Loucy (cell line): ENCODE results near the gene RAB38.

Experiments
- H2AFZ ChIP-seq: fragments of 200-600 bp; sonication (generic); 2 replicates; pipeline ENCODE4 v1.6.0; 2016; ENCODE audit warnings: antibody characterized with exemption, mild to moderate bottlenecking, low read length, moderate library complexity
- H3F3A ChIP-seq: fragments of 200-600 bp; 2 replicates; pipeline ENCODE4 v1.6.0; 2016; ENCODE audit warnings: antibody characterized with exemption, low read depth, mild to moderate bottlenecking
- H3K27me3 ChIP-seq: fragments of 200-600 bp; sonication (generic); 2 replicates; pipeline ENCODE4 v1.6.1; 2014; ENCODE audit warnings: low read length, mild to moderate bottlenecking; ENCODE audit not compliant: insufficient read depth, poor library complexity, severe bottlenecking
- H3K36me3 ChIP-seq: fragments of 200-600 bp; sonication (generic); 2 replicates; pipeline ENCODE4 v1.6.1; 2016; ENCODE audit warnings: low read length; ENCODE audit not compliant: insufficient read depth
- H3K4me1 ChIP-seq: fragments of 200-600 bp; sonication (generic); 2 replicates; pipeline ENCODE4 v1.5.1; 2014; ENCODE audit warnings: low read length, mild to moderate bottlenecking; ENCODE audit not compliant: insufficient read depth, poor library complexity, severe bottlenecking
- H3K4me2 ChIP-seq: fragments of 200-600 bp; sonication (generic); 2 replicates; pipeline ENCODE4 v1.6.0; 2014; ENCODE audit warnings: antibody characterized with exemption, low read length, low read depth, mild to moderate bottlenecking; ENCODE audit not compliant: poor library complexity, severe bottlenecking
- H3K4me3 ChIP-seq: fragments of 200-600 bp; sonication (generic); 2 replicates; pipeline ENCODE4 v1.5.1; 2014; ENCODE audit warnings: low read length, mild to moderate bottlenecking, mixed read lengths; ENCODE audit not compliant: poor library complexity, severe bottlenecking
- H3K79me2 ChIP-seq: fragments of 200-600 bp; sonication (generic); 2 replicates; pipeline ENCODE4 v1.6.1; 2014; ENCODE audit warnings: low read length; ENCODE audit not compliant: insufficient read depth
- H3K9ac ChIP-seq: fragments of 200-600 bp; sonication (generic); 2 replicates; pipeline ENCODE4 v1.6.0; 2014; ENCODE audit warnings: mild to moderate bottlenecking, low read depth, low read length, moderate library complexity; ENCODE audit not compliant: poor library complexity, severe bottlenecking
- H3K9me2 ChIP-seq: fragments of 200-600 bp; sonication (generic); replicated peaks from 2 replicates; pipeline ENCODE4 v1.6.1; 2016; ENCODE audit warnings: low read depth, low read length, mixed read lengths
- H3K9me3 ChIP-seq: fragments of 200-600 bp; sonication (generic); 2 replicates; pipeline ENCODE4 v1.6.1; 2014; ENCODE audit warnings: mild to moderate bottlenecking, antibody characterized with exemption, low read length, low read depth; ENCODE audit not compliant: insufficient read depth
- H4K20me1 ChIP-seq: fragments of 200-600 bp; sonication (generic); 2 replicates; pipeline ENCODE4 v1.6.0; 2014; ENCODE audit warnings: antibody characterized with exemption, low read length, mild to moderate bottlenecking; ENCODE audit not compliant: insufficient read depth, poor library complexity, severe bottlenecking
- CTCF ChIP-seq: fragments of 200-600 bp; sonication (generic); conservative IDR thresholded peaks from 2 replicates; pipeline ENCODE4 v1.5.1; 2014; ENCODE audit warnings: mild to moderate bottlenecking, antibody characterized with exemption, low read length
- EZH2phosphoT487 ChIP-seq: fragments of 200-600 bp; IDR thresholded peaks from 2 replicates; pipeline ENCODE4 v1.6.1; 2018; ENCODE audit warnings: antibody characterized with exemption, mild to moderate bottlenecking, moderate library complexity, borderline replicate concordance

The RAB38 gene

GRCh38 chr11:88175569-88176075, 379 bp upstream of the RAB38 start:
- Histone ChIP-seq H3K4me2 (no peak overlapping the region), H3K4me3 (no peak overlapping the region), H3K27me3 (no peaks in the 10 kb centered on the region), H3K9me2 (no peaks in the 10 kb centered on the region), H4K20me1 (no peaks in the 10 kb centered on the region), H3F3A (no peaks in the 10 kb centered on the region), H3K79me2 (no peaks in the 10 kb centered on the region), H3K9ac (no peak overlapping the region), H3K36me3 (no peaks in the 10 kb centered on the region), H3K9me3 (no peaks in the 10 kb centered on the region), H2AFZ (no peak overlapping the region), H3K4me1 (no peaks in the 10 kb centered on the region)
- no peak for TF ChIP-seq CTCF
- no peak for TF ChIP-seq EZH2phosphoT487

- no peaks in the 10 kb centered on the region for H3K4me1 ChIP-seq
- H3K9me3 ChIP-seq: no peaks in the 10 kb centered on the region
- no peak overlapping the region for H3K4me3 ChIP-seq
- no peak overlapping the region for H3K4me2 ChIP-seq
- TF ChIP-seq EZH2phosphoT487 (no peak), CTCF (no peak)
- H3K36me3 ChIP-seq: no peaks in the 10 kb centered on the region
- no peak overlapping the region for H2AFZ ChIP-seq
- no peaks in the 10 kb centered on the region for H3F3A ChIP-seq
- no peaks in the 10 kb centered on the region for H3K79me2 ChIP-seq
- H4K20me1 ChIP-seq: no peaks in the 10 kb centered on the region
- H3K9me2 ChIP-seq: no peaks in the 10 kb centered on the region
- H3K27me3 ChIP-seq: no peaks in the 10 kb centered on the region
- H3K9ac ChIP-seq: no peak overlapping the region
These were observed 1.3 kb downstream of the RAB38 start for GRCh38 chr11:88173956-88174355.

GRCh38 chr11:88171982-88172381, 3.3 kb downstream of the RAB38 start:
- H3K9ac ChIP-seq: no peak overlapping the region
- no peaks in the 10 kb centered on the region for H3K27me3 ChIP-seq
- H3K4me1 ChIP-seq: no peaks in the 10 kb centered on the region
- H3K79me2 ChIP-seq: no peaks in the 10 kb centered on the region
- no peak overlapping the region for H2AFZ ChIP-seq
- H3F3A ChIP-seq: no peaks in the 10 kb centered on the region
- H4K20me1 ChIP-seq: no peaks in the 10 kb centered on the region
- no peak overlapping the region for H3K4me2 ChIP-seq
- H3K36me3 ChIP-seq: no peaks in the 10 kb centered on the region
- H3K9me2 ChIP-seq: no peaks in the 10 kb centered on the region
- H3K4me3 ChIP-seq: no peak overlapping the region
- TF ChIP-seq CTCF: no peak
- TF ChIP-seq EZH2phosphoT487: no peak
- no peaks in the 10 kb centered on the region for H3K9me3 ChIP-seq
